T-cell (primary cell): ENCODE results near the gene ZFAND2A. TPM values are rescaled to one million over a fixed set of nuclear protein-coding genes. Genes with fewer than 3 reads are reported as not detected.

ENCODE experiments used
- ATAC-seq, 4 experiments: fragments of 200-7000 bp in 3 of 4; fragments of 150-1000 bp in 1 of 4; cut with Tn5 transposase; replicated peaks in 1 of 4; 1 replicate in 3 of 4; 2 replicates in 1 of 4; pipeline ENCODE4 v1.10.0; 2021; ENCODE audit warnings: moderate library complexity in 3 of 4, mild to moderate bottlenecking in 2 of 4, moderate number of reproducible peaks in 1 of 4
- CTCF ChIA-PET, 2 donors: fragments of 300-600 bp; sonication (Branson Sonifier 250); formaldehyde crosslinking; loops; one replicate each; lab custom pipeline; 2022; ENCODE audit warnings: antibody characterized with exemption in 2 of 2; lab: Charles Lee
- POLR2A ChIA-PET, 2 donors: fragments of 300-600 bp; sonication (Branson Sonifier 250); formaldehyde crosslinking; loops; one replicate each; lab custom pipeline; 2022; ENCODE audit warnings: antibody characterized with exemption in 2 of 2; lab: Charles Lee
- DNase-seq, 35 experiments: peaks; one replicate each; pipeline versions ENCODE4 v3.0.0 to v3.0.0-alpha.2; 2013 to 2023
- H3K27ac ChIP-seq: one replicate; pipeline ENCODE4 v1.5.1; 2013; ENCODE audit warnings: low read length
- H3K27me3 ChIP-seq, 2 experiments: replicated peaks in 1 of 2; 1 replicate in 1 of 2; 2 replicates in 1 of 2; pipeline versions ENCODE4 v1.6.1 to v1.7.0; 2013; ENCODE audit warnings: low read length in 1 of 2, mixed read lengths in 1 of 2; ENCODE audit not compliant: control insufficient read depth in 2 of 2, insufficient read depth in 2 of 2; ENCODE audit errors: extremely low read depth in 1 of 2
- H3K36me3 ChIP-seq, 2 donors: 1 replicate in 1 of 2; 2 replicates in 1 of 2; pipeline versions ENCODE4 v1.6.1 to v1.7.0; 2013; ENCODE audit warnings: low read length in 1 of 2; ENCODE audit not compliant: control insufficient read depth in 2 of 2, insufficient read depth in 1 of 2; ENCODE audit errors: extremely low read depth in 1 of 2
- H3K4me1 ChIP-seq, 2 experiments: 1 replicate in 1 of 2; 2 replicates in 1 of 2; pipeline versions ENCODE4 v1.6.1 to v1.7.0; 2013; ENCODE audit warnings: low read length in 2 of 2, mixed read lengths in 1 of 2; ENCODE audit not compliant: insufficient read depth in 2 of 2, control insufficient read depth in 1 of 2; ENCODE audit errors: extremely low read depth in 1 of 2
- H3K4me3 ChIP-seq, 2 donors: 1 replicate in 1 of 2; 2 replicates in 1 of 2; pipeline versions ENCODE4 v1.5.1 to v1.7.0; 2013; ENCODE audit warnings: mild to moderate bottlenecking in 2 of 2, low read length in 1 of 2, moderate library complexity in 1 of 2; ENCODE audit not compliant: control insufficient read depth in 1 of 2; ENCODE audit errors: extremely low read depth in 1 of 2
- H3K9me3 ChIP-seq: 2 replicates; pipeline ENCODE4 v1.7.0; 2013
- H3K27ac Mint-ChIP-seq, 2 donors: one replicate each; pipeline ENCODE4 v1.8.0; 2020 to 2021; ENCODE audit warnings: mild to moderate bottlenecking in 2 of 2, mixed read lengths in 2 of 2
- H3K27me3 Mint-ChIP-seq, 2 donors: one replicate each; pipeline ENCODE4 v1.8.0; 2021 to 2022; ENCODE audit warnings: mixed read lengths in 2 of 2
- H3K36me3 Mint-ChIP-seq: one replicate; pipeline ENCODE4 v1.8.0; 2021; ENCODE audit warnings: mixed read lengths
- H3K4me1 Mint-ChIP-seq, 3 donors: one replicate each; pipeline ENCODE4 v1.8.0; 2020 to 2022; ENCODE audit warnings: mixed read lengths in 3 of 3, mild to moderate bottlenecking in 1 of 3
- H3K4me3 Mint-ChIP-seq, 3 donors: one replicate each; pipeline ENCODE4 v1.8.0; 2020 to 2022; ENCODE audit warnings: mild to moderate bottlenecking in 3 of 3, mixed read lengths in 3 of 3, moderate library complexity in 3 of 3
- H3K9me3 Mint-ChIP-seq, 3 donors: one replicate each; pipeline ENCODE4 v1.8.0; 2020 to 2022; ENCODE audit warnings: mixed read lengths in 3 of 3
- WGBS: methylation state at CpG from one replicate; pipeline ENCODE4 v1.1.5; 2013; ENCODE audit warnings: missing lambda C conversion rate; ENCODE audit not compliant: insufficient coverage; 5-methylcytosine and 5-hydroxymethylcytosine counted together
- total RNA-seq, 35 experiments: library from RNA in 6 of 35; stranded (reverse) in 6 of 35; fragments of 120-200 nt in 1 of 35; gene quantifications; one replicate each; pipeline versions ENCODE4 v1.2.1 to v1.2.4 and lab custom pipeline; 2013 to 2026

ZFAND2A gene
- total RNA-seq, 5 donors from 2014 or later (not counting 1 experiment from before 2014, with no cell fraction given): 26.6 to 77.3 (median 30.1) TPM

DNA sequence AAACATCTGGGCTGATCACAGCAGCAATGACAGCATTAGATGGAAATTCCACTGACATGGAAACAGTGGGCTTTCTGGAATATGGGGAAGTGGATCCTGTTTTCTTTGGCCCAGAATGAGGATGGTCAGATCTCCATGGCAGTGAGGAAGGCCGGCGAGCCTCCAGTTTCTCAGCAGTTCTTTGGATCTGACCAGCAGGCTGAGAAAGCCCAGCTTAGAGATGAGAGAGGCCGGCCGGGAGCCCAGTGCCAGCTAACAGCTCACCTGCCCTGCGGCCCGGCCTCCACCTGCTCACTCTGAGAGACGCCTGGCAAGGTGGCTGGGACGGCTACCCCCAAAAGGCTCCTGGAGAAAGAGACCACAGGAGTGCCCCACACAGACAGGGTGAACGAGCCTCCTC is 47.9 kb downstream of the ZFAND2A start:
- no peaks in the 10 kb centered on the region for H3K36me3 Mint-ChIP-seq

DNA sequence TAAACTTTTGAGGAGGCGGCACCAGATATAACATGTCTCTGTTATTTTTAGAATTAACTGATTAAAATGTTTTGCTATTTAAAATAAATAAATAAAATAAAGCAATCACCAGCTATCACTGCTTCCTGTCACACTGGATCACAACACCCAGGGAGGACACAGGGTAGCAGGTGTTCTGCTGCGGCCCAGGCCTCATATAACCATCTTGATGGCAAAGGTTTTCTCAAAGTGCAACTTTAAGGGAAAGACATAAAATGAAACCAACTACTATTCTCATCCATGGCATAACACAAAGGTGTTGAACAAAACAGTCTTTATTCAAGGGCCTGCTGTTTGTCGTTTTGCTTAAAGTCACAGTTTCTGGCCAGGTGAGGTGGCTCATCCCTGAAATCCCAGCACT is 48.8 kb downstream of the ZFAND2A start:
- H3K9me3 ChIP-seq: no peaks in the 10 kb centered on the region
- H3K27ac ChIP-seq: no peak overlapping the region
- peaks cover 0 to 2% of the 10 kb centered on the region in 2 experiments for H3K27me3 ChIP-seq
- DNase-seq (no peak), ATAC-seq (no peak)
- no peaks in the 10 kb centered on the region for H3K36me3 ChIP-seq
- no peak overlapping the region for H3K27ac Mint-ChIP-seq
- no peak overlapping the region for H3K4me3 Mint-ChIP-seq
- H3K4me1 Mint-ChIP-seq: peaks cover 0 to under 1% (median 0%) of the 10 kb centered on the region in 3 donors
- 89% methylated on average over 2 of the region's 3 CpGs for WGBS
- H3K9me3 Mint-ChIP-seq: no peaks in the 10 kb centered on the region
- ChIA-PET CTCF (no interaction called here), POLR2A (no interaction called here)
- H3K36me3 Mint-ChIP-seq: no peaks in the 10 kb centered on the region
- H3K4me1 ChIP-seq: no peaks in the 10 kb centered on the region
- H3K4me3 ChIP-seq: no peak overlapping the region
- no peaks in the 10 kb centered on the region for H3K27me3 Mint-ChIP-seq

More for the DNA sequence above, 47.9 kb downstream of the ZFAND2A start:
- Histone ChIP-seq H3K9me3 (no peaks in the 10 kb centered on the region), H3K36me3 (no peaks in the 10 kb centered on the region), H3K27ac (no peak overlapping the region), H3K4me1 (no peaks in the 10 kb centered on the region), H3K4me3 (no peak overlapping the region), H3K27me3 (no peaks in the 10 kb centered on the region)
- H3K27me3 Mint-ChIP-seq: no peaks in the 10 kb centered on the region
- no peak overlapping the region for H3K4me3 Mint-ChIP-seq
- no peak overlapping the region for H3K27ac Mint-ChIP-seq
- DNase-seq (no peak), ATAC-seq (no peak)
- H3K4me1 Mint-ChIP-seq: no peaks in the 10 kb centered on the region
- ChIA-PET POLR2A (interaction anchor here in 1 of 2 donors (0.6 kb wide), 1 partner anchor 10 kb away, joined by 3 read pairs; no protein-coding TSS in a partner anchor), CTCF (no interaction called here)
- WGBS: 91% methylated on average over 7 of the region's 9 CpGs
- no peaks in the 10 kb centered on the region for H3K9me3 Mint-ChIP-seq

DNA sequence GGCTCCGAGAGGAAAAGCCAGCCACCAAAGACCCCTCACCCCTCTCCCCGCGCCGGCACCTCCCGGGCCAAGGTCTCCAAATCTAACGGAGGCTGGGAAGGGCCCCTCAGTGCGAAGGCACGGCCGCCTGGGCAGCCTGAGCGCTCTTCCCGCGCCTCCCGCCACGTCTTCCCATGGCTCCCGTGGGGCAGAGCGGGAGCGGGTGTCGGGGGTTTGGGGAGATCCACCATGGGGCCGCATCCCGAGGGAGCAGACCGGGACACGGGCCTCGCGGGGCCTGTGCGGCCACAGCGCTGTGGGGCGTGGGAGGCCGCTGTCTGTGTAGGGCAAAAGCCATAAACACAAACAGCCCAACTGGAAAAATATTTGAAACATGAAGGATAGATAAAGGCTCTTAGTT is 49.6 kb downstream of the ZFAND2A start:
- Mint-ChIP-seq H3K4me3 (no peak overlapping the region), H3K36me3 (no peaks in the 10 kb centered on the region), H3K4me1 (peaks cover 0 to 7% (median 0%) of the 10 kb centered on the region in 3 donors), H3K9me3 (no peaks in the 10 kb centered on the region), H3K27me3 (no peaks in the 10 kb centered on the region), H3K27ac (no peak overlapping the region)
- H3K4me1 ChIP-seq: no peaks in the 10 kb centered on the region
- ATAC-seq: no peak
- ChIA-PET POLR2A (no interaction called here), CTCF (no interaction called here)
- H3K27me3 ChIP-seq: peaks cover 0 to 2% of the 10 kb centered on the region in 2 experiments
- H3K9me3 ChIP-seq: no peaks in the 10 kb centered on the region
- H3K36me3 ChIP-seq: no peaks in the 10 kb centered on the region
- H3K27ac ChIP-seq: no peak overlapping the region
- H3K4me3 ChIP-seq: no peak overlapping the region
- 99% methylated on average over 14 of the region's 28 CpGs for WGBS
- DNase-seq: no peak

DNA sequence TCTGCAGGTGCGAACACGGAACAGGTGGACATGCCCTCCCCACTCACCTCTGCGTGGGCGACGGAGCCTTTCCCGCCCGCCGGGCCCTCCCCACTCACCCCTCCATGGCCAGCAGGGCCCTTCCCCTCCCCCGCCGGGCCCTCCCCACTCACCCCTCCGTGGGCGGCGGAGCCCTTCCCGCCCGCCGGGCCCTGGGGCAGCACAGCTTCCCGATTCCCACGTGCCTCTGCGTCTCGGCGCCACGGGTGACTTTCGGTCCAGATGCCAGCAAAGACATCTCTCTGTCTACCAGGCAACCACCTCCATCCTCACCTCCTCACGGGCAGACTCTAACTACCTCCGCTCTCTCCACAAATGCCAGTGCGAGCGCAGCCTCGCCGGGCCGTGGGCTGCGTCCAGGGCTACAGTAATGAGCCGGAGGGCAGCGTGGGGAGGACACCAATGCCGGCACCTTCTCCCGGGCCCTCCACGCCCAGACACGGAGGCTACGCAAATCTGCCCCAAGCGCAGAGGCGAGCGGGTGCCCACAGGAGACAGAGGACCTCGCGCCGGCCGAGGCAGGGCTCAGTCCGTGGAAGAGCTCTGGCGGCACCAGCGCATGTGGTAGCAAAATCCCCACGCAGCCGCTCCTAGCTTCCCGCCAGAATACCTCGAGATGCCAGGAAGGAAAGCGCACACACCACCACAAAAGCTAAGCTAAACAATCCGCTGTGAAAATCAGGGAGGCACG is 50.2 kb downstream of the ZFAND2A start:
- Mint-ChIP-seq H3K4me1 (peaks cover 6 to 13% (median 6%) of the 10 kb centered on the region in 3 donors), H3K27me3 (no peaks in the 10 kb centered on the region), H3K27ac (no peak overlapping the region), H3K36me3 (no peaks in the 10 kb centered on the region), H3K4me3 (no peak overlapping the region), H3K9me3 (no peaks in the 10 kb centered on the region)
- ATAC-seq (no peak), DNase-seq (no peak)
- Histone ChIP-seq H3K27ac (no peak overlapping the region), H3K27me3 (peaks cover 0 to 2% of the 10 kb centered on the region in 2 experiments), H3K36me3 (no peaks in the 10 kb centered on the region), H3K4me1 (no peaks in the 10 kb centered on the region), H3K9me3 (no peaks in the 10 kb centered on the region), H3K4me3 (no peak overlapping the region)
- ChIA-PET POLR2A (no interaction called here), CTCF (no interaction called here)
- WGBS: 97% methylated on average over 44 of the region's 55 CpGs

DNA sequence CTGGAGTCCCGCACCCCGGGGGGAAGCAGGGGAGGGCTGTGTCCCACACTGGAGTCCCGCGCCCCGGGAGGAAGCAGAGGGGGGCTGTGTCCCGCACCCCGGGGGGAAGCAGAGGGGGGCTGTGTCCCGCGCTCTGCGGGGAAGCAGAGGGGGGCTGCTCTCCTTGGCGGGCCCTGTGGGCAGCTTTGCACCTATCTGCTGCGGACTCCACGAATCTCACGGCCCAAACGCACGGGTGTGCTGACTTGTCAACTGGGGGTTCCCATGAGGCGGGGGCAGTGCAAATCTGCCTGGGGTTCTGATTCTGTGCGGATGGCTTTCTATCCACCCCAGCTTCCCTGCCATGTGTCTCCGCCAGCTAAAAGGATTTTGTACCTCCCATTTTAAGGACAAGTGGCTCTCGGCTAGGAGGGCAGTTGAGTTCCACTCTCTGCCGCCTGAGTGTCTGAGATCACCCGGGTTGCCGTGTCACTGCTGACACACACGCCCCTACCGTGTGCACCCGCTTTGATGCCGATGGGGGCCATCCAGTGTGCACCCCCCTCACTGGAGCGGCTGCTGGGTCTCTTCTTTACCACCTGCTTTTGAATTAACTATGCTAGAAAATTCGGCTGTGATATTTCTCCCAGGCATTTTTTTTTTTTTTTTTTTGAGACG is 51.6 kb downstream of the ZFAND2A start:
- Mint-ChIP-seq H3K27ac (no peak overlapping the region), H3K36me3 (no peaks in the 10 kb centered on the region), H3K9me3 (no peaks in the 10 kb centered on the region), H3K27me3 (no peaks in the 10 kb centered on the region), H3K4me1 (peaks cover 12 to 19% (median 15%) of the 10 kb centered on the region in 3 donors), H3K4me3 (no peak overlapping the region)
- Histone ChIP-seq H3K4me1 (peaks cover 0 to 8% of the 10 kb centered on the region in 2 experiments), H3K36me3 (no peaks in the 10 kb centered on the region), H3K27ac (no peak overlapping the region), H3K4me3 (no peak overlapping the region), H3K27me3 (peaks cover 0 to 2% of the 10 kb centered on the region in 2 experiments), H3K9me3 (no peaks in the 10 kb centered on the region)
- POLR2A ChIA-PET: no interaction called here
- CTCF ChIA-PET: no interaction called here
- no peak for ATAC-seq
- WGBS: 80% methylated on average over 23 of the region's 30 CpGs
- DNase-seq: no peak

DNA sequence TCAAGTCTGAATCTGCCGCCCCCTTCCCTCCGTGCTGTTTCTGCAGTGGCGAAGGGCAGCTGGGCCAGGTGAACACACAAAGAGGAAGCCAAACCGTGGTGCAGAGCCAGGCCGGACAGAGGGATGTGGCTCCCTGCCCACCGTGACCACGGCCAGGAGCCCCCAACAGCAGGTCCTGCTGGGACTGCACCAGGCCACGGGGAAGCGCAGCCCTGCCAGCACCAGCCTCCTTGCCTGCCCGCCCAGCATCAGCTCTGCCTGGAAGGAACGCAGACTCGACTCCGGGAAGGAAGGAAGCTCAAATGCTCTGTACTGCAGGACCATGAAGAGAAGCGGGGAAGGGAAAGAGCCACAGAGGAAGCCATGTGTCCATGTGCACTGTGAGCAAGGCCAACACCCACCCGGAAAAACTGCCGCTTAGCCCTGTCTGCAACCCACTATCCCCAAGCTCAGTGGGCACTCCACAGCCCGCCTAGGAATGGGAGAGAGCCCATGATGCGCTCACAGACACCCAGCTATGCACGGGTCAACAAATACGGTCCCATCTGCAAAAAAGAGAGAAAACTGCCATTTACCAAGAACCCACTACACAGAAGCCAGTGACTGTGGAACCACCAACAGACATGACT is 53.1 kb downstream of the ZFAND2A start:
- Histone ChIP-seq H3K36me3 (no peaks in the 10 kb centered on the region), H3K27ac (no peak overlapping the region), H3K9me3 (no peaks in the 10 kb centered on the region), H3K4me3 (no peak overlapping the region), H3K4me1 (peaks cover 0 to 15% of the 10 kb centered on the region in 2 experiments), H3K27me3 (peaks cover 0 to 4% of the 10 kb centered on the region in 2 experiments)
- no peak for ATAC-seq
- H3K36me3 Mint-ChIP-seq: peaks cover 1% of the 10 kb centered on the region
- no peak overlapping the region for H3K4me3 Mint-ChIP-seq
- POLR2A ChIA-PET: no interaction called here
- 86% methylated on average over 20 of the region's 20 CpGs for WGBS
- H3K27ac Mint-ChIP-seq: no peak overlapping the region
- DNase-seq: no peak
- no peaks in the 10 kb centered on the region for H3K9me3 Mint-ChIP-seq
- H3K4me1 Mint-ChIP-seq: peaks cover 12 to 22% (median 19%) of the 10 kb centered on the region in 3 donors
- H3K27me3 Mint-ChIP-seq: peaks cover 0 to 2% of the 10 kb centered on the region in 2 donors
- CTCF ChIA-PET: interaction anchor here in 1 of 2 donors (1.0 kb wide), 1 partner anchor 21 kb away, joined by 8 read pairs; no protein-coding TSS in a partner anchor
